ENCODE measurements around the gene SPAAR. TPM values are rescaled to one million over a fixed set of nuclear protein-coding genes. Genes with fewer than 3 reads are reported as not detected.

SPAAR gene
- total and polyA plus RNA-seq, 7 donors: 0.82 to 5.5 (median 2.5) TPM; not detected in 2

DNA sequence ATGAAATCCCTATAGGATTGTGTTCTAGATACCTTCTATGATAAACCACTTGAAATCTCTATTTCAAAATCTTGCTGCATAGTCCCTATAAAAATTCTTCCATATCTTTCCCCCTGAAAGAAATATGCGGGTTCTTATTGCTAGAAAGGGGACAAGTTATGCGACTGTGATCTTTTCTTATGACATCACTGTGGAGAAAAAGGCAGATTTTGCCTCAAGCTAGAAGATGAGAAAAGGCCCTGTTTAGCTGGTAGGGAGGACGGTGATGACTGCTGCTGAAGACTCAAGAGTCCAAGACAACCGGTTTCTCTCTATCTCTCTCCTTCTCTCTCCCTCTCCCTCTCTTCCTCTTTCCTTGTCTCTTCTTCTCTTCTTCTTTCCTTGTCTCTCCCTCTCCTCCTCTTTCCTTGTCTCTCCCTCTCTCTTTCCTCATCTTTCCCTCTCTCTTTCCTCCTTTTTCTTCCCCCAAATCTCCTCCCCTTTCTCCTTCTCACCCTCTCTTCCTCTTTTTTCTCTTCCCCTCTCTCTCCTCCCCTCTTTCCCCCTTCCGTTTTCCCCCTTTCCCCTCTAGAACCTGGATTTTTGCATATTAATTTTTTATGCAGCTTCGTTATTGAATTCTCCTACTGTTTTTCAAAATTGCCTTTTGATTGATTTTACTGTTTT lies 43.4 kb downstream of the SPAAR start:
- peaks cover 0 to 4% (median 0%) of the 10 kb centered on the region in 3 donors for H3K27me3 ChIP-seq
- intact Hi-C loops (cut with DNase I): no loop called here
- H3K4me3 ChIP-seq: no peak overlapping the region
- no peaks in the 10 kb centered on the region for H3K4me1 ChIP-seq
- no peak for TF ChIP-seq POLR2A (IDR thresholded peaks at IDR 0.05)
- no peak for TF ChIP-seq EP300 (IDR thresholded peaks at IDR 0.05)
- TF ChIP-seq POLR2AphosphoS5 (IDR thresholded peaks at IDR 0.05): no peak
- TF ChIP-seq, protein P1, sequence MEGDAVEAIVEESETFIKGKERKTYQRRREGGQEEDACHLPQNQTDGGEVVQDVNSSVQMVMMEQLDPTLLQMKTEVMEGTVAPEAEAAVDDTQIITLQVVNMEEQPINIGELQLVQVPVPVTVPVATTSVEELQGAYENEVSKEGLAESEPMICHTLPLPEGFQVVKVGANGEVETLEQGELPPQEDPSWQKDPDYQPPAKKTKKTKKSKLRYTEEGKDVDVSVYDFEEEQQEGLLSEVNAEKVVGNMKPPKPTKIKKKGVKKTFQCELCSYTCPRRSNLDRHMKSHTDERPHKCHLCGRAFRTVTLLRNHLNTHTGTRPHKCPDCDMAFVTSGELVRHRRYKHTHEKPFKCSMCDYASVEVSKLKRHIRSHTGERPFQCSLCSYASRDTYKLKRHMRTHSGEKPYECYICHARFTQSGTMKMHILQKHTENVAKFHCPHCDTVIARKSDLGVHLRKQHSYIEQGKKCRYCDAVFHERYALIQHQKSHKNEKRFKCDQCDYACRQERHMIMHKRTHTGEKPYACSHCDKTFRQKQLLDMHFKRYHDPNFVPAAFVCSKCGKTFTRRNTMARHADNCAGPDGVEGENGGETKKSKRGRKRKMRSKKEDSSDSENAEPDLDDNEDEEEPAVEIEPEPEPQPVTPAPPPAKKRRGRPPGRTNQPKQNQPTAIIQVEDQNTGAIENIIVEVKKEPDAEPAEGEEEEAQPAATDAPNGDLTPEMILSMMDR (IDR thresholded peaks at IDR 0.05): no peak
- no peak overlapping the region for H3K27ac ChIP-seq
- no peaks in the 10 kb centered on the region for H3K9me3 ChIP-seq
- 83 to 85% methylated on average over 6 of the region's 6 CpGs for WGBS, 2 donors
- no peaks in the 10 kb centered on the region for H3K36me3 ChIP-seq
- DNase-seq: no peak

DNA sequence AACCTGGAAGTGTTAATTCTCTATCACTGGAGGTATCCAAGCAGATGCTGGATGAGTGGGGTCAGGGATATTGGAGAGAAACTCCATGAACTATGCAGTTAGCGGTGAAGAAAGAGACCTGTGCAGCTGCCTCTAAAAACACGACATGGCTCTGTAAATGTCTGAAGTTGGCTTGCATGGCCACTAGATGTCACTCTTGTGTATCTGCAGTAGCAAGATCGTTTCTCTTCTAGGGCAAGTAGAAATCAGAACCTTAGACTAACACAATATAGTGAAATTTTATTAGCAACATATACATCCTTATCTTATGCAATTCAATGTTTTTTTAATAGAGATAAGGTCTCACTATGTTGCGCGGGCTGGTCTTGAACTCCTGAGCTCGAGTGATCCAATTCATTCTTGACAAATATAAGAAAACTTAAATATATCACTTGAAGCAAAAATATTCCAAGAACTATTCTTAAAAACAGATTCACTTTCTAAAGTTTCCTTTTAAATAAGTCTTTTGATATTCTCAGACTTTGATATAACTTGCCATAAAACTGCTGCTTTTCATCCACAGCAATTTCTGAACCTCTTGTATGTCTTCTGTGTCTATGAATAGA lies 45.8 kb downstream of the SPAAR start:
- Histone ChIP-seq H3K27ac (no peak overlapping the region), H3K27me3 (peaks cover 0 to 4% (median 0%) of the 10 kb centered on the region in 3 donors), H3K4me1 (no peaks in the 10 kb centered on the region), H3K9me3 (no peaks in the 10 kb centered on the region), H3K4me3 (no peak overlapping the region), H3K36me3 (no peaks in the 10 kb centered on the region)
- WGBS, 2 donors: 6 to 13% methylated on average over 6 of the region's 6 CpGs
- TF ChIP-seq, protein P1 (IDR thresholded peaks at IDR 0.05): peak; percentile 38 to 88 (median 78)
- no peak for TF ChIP-seq POLR2A (IDR thresholded peaks at IDR 0.05)
- no peak for DNase-seq
- intact Hi-C loops (cut with DNase I): loop anchor here (5.0 kb wide), 1 partner anchor 67 kb away; no protein-coding TSS in a partner anchor

DNA sequence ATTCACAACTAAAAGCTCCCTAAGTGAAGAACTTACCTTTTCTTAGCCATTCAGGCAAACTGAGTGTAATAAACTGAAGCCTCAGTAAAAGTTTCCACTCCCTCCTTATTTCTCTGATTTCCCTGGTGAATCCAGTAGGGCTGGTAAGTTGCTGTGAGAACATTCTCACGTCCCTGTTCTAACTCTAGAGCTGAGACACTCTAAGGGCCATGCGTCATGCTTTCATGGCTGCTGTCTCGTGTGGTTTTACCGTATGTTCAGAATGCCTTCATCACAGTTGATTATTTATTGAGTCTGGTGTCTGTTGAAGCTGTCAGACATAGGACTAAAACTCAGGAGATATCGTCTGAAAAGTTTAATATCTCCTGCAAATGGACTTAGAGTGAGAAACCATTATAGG lies 47.4 kb downstream of the SPAAR start:
- H3K4me3 ChIP-seq: no peak overlapping the region
- H3K36me3 ChIP-seq: no peaks in the 10 kb centered on the region
- 88 to 92% methylated on average over 5 of the region's 5 CpGs for whole genome bisulfite sequencing, 2 donors
- no peaks in the 10 kb centered on the region for H3K4me1 ChIP-seq
- no peak for DNase-seq
- no peak for TF ChIP-seq EP300 (IDR thresholded peaks at IDR 0.05)
- TF ChIP-seq POLR2AphosphoS5 (IDR thresholded peaks at IDR 0.05): no peak
- TF ChIP-seq, protein P1 (IDR thresholded peaks at IDR 0.05): no peak
- no peak for TF ChIP-seq POLR2A (IDR thresholded peaks at IDR 0.05)
- peaks cover 0 to 4% (median 0%) of the 10 kb centered on the region in 3 donors for H3K27me3 ChIP-seq
- intact Hi-C loops (cut with DNase I): loop anchor here (5.0 kb wide), 1 partner anchor 66 kb away; no protein-coding TSS in a partner anchor
- no peaks in the 10 kb centered on the region for H3K9me3 ChIP-seq
- no peak overlapping the region for H3K27ac ChIP-seq

DNA sequence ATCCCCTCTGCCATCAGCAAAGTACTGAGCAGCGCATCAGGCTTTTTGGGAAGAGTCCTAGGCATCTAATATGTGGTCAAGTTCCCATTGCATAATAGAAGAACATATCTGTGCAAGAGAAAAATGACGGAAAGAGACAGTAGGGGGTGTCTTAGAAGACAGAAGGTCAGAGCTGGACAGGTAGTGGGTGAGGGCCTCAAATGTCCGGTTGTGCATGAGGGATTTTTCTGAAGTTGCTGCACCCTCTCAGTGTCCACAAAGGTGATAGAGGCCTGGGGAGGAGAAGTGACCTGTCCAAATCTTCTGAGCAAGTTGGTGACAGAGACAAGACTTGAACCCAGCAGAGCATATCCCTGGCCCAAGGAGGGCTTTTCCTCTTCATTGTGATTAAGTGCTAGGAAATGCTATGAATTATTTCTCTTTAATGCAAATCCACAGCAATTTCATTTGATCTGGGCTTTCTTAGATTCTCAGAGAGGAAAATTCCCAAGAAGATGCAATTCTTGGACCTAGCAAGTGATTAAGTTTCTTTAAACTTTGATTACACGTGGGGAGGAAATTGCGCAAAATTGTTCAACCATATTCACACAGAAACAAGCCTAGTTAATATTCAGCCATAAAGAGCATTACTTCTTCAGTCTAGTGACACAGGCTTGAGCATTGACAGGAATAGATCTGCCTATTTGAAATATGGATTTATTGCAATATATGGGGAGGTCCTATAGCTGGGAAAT lies 49.0 kb downstream of the SPAAR start, which contains the start of gene OR2S2:
Gene OR2S2 (minus strand): TSS at position 51 of the 734 bp plus-strand sequence. CDS start 56 bp downstream, outside the sequence.
- Histone ChIP-seq H3K27ac (no peak within 1 kb of the TSS), H3K4me3 (no peak within 1 kb of the TSS), H3K27me3 (no peaks in the 10 kb centered on the region), H3K9me3 (no peaks in the 10 kb centered on the region), H3K4me1 (peaks cover 0 to 13% (median 6%) of the 10 kb centered on the region in 4 donors), H3K36me3 (no peaks in the 10 kb centered on the region)
- WGBS, 2 donors: 73 to 81% methylated on average over 5 of the region's 5 CpGs
- TF ChIP-seq, protein P1 (IDR thresholded peaks at IDR 0.05): no peak
- intact Hi-C loops (cut with DNase I): loop anchor here (5.0 kb wide), 1 partner anchor 64 kb away; no protein-coding TSS in a partner anchor
- no peak for DNase-seq
